ENCODE data around the gene CDC20.

The CDC20 gene

GRCh38 chr1:43366179-43366578, 7.4 kb downstream of the CDC20 start:
- H3K79me2 ChIP-seq (ENCODE audit: insufficient read depth, low read length): no peaks in the 10 kb centered on the region
- H3K36me3 ChIP-seq (ENCODE audit: insufficient read depth, low read length): peaks cover 44% of the 10 kb centered on the region
- peak overlapping the region; percentile 85 for H3K4me3 ChIP-seq (ENCODE audit: low read depth, low read length, poor library complexity, severe bottlenecking)
- H3K27ac ChIP-seq (ENCODE audit: low read depth, low read length, poor library complexity, severe bottlenecking): peak overlapping the region; percentile 66
- H3K9me3 ChIP-seq (ENCODE audit: low read length): no peaks in the 10 kb centered on the region
- H3K4me2 ChIP-seq (ENCODE audit: low read length): peak overlapping the region; percentile 81
- no peak for TF ChIP-seq EZH2 (IDR thresholded peaks at IDR 0.05; ENCODE audit: borderline replicate concordance, low read length)
- no peak for TF ChIP-seq CTCF (IDR thresholded peaks at IDR 0.05; ENCODE audit: low read length)
- peak overlapping the region; percentile 88 for H3K9ac ChIP-seq (ENCODE audit: low read length)
- H3F3A ChIP-seq (ENCODE audit: insufficient read depth, low read length): peaks cover 4% of the 10 kb centered on the region; the same call in 1 of the 2 replicates
- H3K27me3 ChIP-seq (ENCODE audit: insufficient read depth, low read length): no peaks in the 10 kb centered on the region
- H3K4me1 ChIP-seq (ENCODE audit: insufficient read depth, low read length, severe bottlenecking): peaks cover 29% of the 10 kb centered on the region
- H4K20me1 ChIP-seq (ENCODE audit: insufficient read depth, low read length): no peaks in the 10 kb centered on the region
- no peaks in the 10 kb centered on the region for H3K9me2 ChIP-seq (ENCODE audit: low read depth, low read length)
- H2AFZ ChIP-seq (ENCODE audit: low read length): no peak overlapping the region

GRCh38 chr1:43366601-43367025, 7.8 kb downstream of the CDC20 start:
- Histone ChIP-seq H2AFZ (ENCODE audit: low read length) (no peak overlapping the region), H3K4me1 (ENCODE audit: insufficient read depth, low read length, severe bottlenecking) (peaks cover 24% of the 10 kb centered on the region), H3K9me3 (ENCODE audit: low read length) (no peaks in the 10 kb centered on the region), H4K20me1 (ENCODE audit: insufficient read depth, low read length) (no peaks in the 10 kb centered on the region), H3K79me2 (ENCODE audit: insufficient read depth, low read length) (no peaks in the 10 kb centered on the region), H3K9me2 (ENCODE audit: low read depth, low read length) (no peaks in the 10 kb centered on the region), H3K9ac (ENCODE audit: low read length) (peak overlapping the region; percentile 88), H3F3A (ENCODE audit: insufficient read depth, low read length) (peaks cover 3% of the 10 kb centered on the region; the same call in 1 of the 2 replicates), H3K27me3 (ENCODE audit: insufficient read depth, low read length) (no peaks in the 10 kb centered on the region), H3K4me3 (ENCODE audit: low read depth, low read length, poor library complexity, severe bottlenecking) (peak overlapping the region; percentile 85), H3K27ac (ENCODE audit: low read depth, low read length, poor library complexity, severe bottlenecking) (peak overlapping the region; percentile 66), H3K4me2 (ENCODE audit: low read length) (peak overlapping the region; percentile 81), H3K36me3 (ENCODE audit: insufficient read depth, low read length) (peaks cover 40% of the 10 kb centered on the region)
- TF ChIP-seq EZH2 (IDR thresholded peaks at IDR 0.05; ENCODE audit: borderline replicate concordance, low read length): no peak
- no peak for TF ChIP-seq CTCF (IDR thresholded peaks at IDR 0.05; ENCODE audit: low read length)

GRCh38 chr1:43367026-43367903, 8.5 kb downstream of the CDC20 start:
- no peak overlapping the region for H2AFZ ChIP-seq (ENCODE audit: low read length)
- H3K36me3 ChIP-seq (ENCODE audit: insufficient read depth, low read length): peaks cover 33% of the 10 kb centered on the region
- no peaks in the 10 kb centered on the region for H3K9me3 ChIP-seq (ENCODE audit: low read length)
- no peaks in the 10 kb centered on the region for H3K9me2 ChIP-seq (ENCODE audit: low read depth, low read length)
- H3F3A ChIP-seq (ENCODE audit: insufficient read depth, low read length): no peaks in the 10 kb centered on the region
- no peaks in the 10 kb centered on the region for H4K20me1 ChIP-seq (ENCODE audit: insufficient read depth, low read length)
- TF ChIP-seq EZH2 (IDR thresholded peaks at IDR 0.05; ENCODE audit: borderline replicate concordance, low read length): no peak
- no peak for TF ChIP-seq CTCF (IDR thresholded peaks at IDR 0.05; ENCODE audit: low read length)
- peak overlapping the region; percentile 66 for H3K27ac ChIP-seq (ENCODE audit: low read depth, low read length, poor library complexity, severe bottlenecking)
- H3K79me2 ChIP-seq (ENCODE audit: insufficient read depth, low read length): no peaks in the 10 kb centered on the region
- peaks cover 22% of the 10 kb centered on the region for H3K4me1 ChIP-seq (ENCODE audit: insufficient read depth, low read length, severe bottlenecking)
- H3K4me3 ChIP-seq (ENCODE audit: low read depth, low read length, poor library complexity, severe bottlenecking): peak overlapping the region; percentile 85
- peak overlapping the region; percentile 88 for H3K9ac ChIP-seq (ENCODE audit: low read length)
- H3K4me2 ChIP-seq (ENCODE audit: low read length): peak overlapping the region; percentile 81
- no peaks in the 10 kb centered on the region for H3K27me3 ChIP-seq (ENCODE audit: insufficient read depth, low read length)

Measured in OCI-LY1 (cell line).